HG03025 (cell line): ENCODE measurements around the gene BAAT.
A peak's percentile ranks its signal among the peaks of the same experiment; 100 is the strongest.

Source experiments
- ATAC-seq: cut with Tn5 transposase; IDR thresholded peaks from one replicate; pipeline ENCODE4 v1.9.1; 2021; ENCODE audit warnings: mild to moderate bottlenecking, moderate library complexity; ENCODE audit not compliant: unreplicated experiment, low FRiP score

BAAT gene

GRCh38 chr9:101398930-101399642, 14.3 kb upstream of the BAAT start:
- ATAC-seq: peak; percentile 17

GRCh38 chr9:101398068-101398929, 13.5 kb upstream of the BAAT start, which contains the start of the genes MRPL50 and ZNF189:
TSS of gene MRPL50 (minus strand) at chr9:101398618. CDS start at chr9:101398592, 26 bp downstream.
TSS of gene ZNF189 (plus strand) at chr9:101398851. CDS start at chr9:101399157, 306 bp downstream.
- ATAC-seq: peak; percentile 99

GRCh38 chr9:101397746-101398067, 12.9 kb upstream of the BAAT start:
- no peak for ATAC-seq

GRCh38 chr9:101394687-101395086, 9.9 kb upstream of the BAAT start:
- ATAC-seq: no peak

- no peak for ATAC-seq
These were observed 8.3 kb upstream of the BAAT start for GRCh38 chr9:101393135-101393534.

GRCh38 chr9:101388507-101388993, 3.7 kb upstream of the BAAT start:
- ATAC-seq: no peak

DNA sequence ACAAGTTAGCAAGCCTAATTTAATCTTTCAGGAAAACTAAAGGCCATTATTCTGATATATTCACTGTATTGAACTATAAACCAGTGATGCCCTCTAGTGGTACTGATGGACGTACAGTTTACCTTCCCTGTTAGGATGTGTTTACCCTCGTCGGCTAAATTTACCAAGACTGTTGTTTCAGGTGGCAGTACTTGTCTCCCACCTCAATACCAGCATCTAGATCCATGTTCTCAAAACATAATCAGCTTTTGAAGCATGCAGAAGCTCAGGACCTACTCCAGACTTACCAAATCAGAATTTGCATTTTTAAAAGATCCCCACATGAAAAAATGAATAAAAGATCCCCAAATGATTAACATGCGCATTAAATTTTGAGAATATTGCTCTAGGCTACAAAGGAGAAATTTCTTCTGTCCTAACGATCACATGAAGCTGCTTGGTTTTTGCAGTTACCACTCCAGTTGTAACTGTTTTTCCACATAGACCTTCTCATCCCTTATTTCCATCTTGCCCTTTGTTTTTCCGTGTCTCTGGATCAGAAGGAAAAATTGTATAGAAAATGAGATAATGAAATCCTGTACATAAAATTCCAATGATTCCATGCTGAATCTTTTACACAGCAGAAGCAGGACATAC, 3.2 kb upstream of the BAAT start:
- no peak for ATAC-seq

DNA sequence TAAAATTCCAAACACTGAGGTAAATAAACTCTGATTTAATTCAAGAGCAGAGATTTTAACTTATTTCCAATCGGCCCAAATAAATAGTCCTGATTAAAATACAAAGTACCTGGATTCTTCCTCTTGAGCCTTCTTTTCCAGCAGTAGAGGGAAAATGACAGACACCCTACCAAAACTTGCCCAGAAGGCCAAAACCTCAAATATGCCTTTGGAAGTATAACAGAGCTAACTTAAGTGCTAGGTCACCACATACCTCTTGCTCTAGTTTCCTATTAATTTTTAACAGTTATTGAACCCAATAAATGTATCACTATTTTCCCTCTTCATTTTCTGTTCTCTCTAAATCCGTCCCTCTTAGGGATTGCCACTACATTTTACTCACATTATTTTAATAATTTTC, 1.4 kb downstream of the BAAT start:
- no peak for ATAC-seq

GRCh38 chr9:101381833-101382342, 2.9 kb downstream of the BAAT start:
- no peak for ATAC-seq

- ATAC-seq: no peak
These were observed 3.7 kb downstream of the BAAT start for GRCh38 chr9:101381118-101381517.

DNA sequence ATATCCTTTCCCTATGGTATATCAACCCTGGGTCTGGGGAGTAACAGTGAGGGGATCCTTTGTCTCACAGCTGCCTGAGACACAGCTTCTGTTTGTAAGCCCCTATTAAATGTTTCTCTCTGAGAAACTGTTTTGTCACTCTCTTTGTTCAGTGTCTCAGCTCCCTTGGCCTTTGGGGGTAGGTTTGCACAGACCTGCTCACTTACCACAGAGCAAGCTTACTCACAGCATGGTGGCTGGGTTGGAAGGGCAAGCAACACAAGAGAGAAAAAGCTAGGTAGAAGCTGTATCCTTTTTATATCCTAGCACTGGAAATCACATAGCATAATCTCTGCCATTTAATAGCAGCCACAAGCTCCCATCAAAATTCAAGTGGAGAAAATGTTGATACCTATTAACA, 4.5 kb downstream of the BAAT start:
- no peak for ATAC-seq

DNA sequence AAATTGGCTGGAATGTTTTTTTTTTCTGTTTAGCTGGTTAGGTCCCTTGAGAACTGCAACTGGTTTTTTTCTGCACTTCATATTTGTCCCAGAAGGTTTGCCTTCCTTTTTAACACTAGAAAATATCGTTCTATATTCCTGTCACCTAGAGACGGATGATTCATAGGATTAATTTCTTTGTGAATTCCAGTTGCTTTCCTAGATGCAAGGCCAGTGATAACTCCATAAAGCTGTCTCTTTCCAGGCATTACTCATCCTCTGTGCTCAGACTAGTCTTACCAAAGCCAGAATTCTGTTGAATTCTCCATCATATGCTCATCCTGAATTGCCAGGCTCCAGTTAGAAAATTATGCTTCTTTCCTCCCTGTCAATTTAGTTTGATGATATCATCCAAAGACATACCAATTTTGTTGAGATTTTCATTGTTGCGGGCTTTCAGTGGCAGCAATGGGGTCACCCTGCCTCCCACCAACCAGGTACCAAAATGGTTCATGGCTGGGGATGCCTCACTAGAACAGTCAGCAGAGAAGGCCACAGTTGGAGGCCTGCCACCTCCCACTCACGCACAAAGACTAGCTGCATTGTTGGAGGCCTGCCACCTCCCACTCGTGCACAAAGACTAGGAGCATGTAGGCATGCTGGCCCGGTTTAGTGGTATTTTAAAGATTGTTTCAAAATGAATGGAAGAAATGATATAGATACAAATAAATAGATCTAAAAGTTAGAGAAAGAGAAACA, 8.5 kb downstream of the BAAT start:
- ATAC-seq: no peak

GRCh38 chr9:101375546-101375945, 9.3 kb downstream of the BAAT start:
- ATAC-seq: no peak

GRCh38 chr9:101372327-101373118, 12.3 kb downstream of the BAAT start:
- no peak for ATAC-seq

DNA sequence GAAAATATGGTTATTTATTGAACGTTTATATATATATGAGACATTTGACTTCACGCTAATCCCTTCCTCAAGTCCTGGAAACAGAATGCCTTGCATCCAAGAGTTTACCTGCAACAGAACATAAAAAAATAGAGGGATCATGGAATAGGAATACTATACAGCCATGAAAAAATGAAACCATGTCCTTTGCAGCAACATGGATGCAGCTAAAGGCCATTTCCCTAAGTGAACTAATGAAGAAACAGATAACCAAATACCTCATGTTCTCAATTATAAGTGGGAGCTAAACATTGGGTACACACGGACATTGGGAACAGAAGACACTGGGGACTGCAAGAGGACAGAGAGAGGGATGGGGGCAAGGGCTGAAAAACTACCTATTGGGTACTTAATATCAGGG, 13.0 kb downstream of the BAAT start:
- no peak for ATAC-seq

GRCh38 chr9:101369884-101370531, 14.8 kb downstream of the BAAT start:
- no peak for ATAC-seq

GRCh38 chr9:101369286-101369685, 15.5 kb downstream of the BAAT start:
- no peak for ATAC-seq

GRCh38 chr9:101367323-101367722, 17.5 kb downstream of the BAAT start:
- ATAC-seq: no peak
